Liver (tissue), 9 donors: Measurements from ENCODE around the gene ULK4. TPM values are rescaled to one million over a fixed set of nuclear protein-coding genes. Genes with fewer than 3 reads are reported as not detected.

ENCODE experiments used
- DNase-seq: peaks from one replicate; pipeline ENCODE4 v3.0.0-alpha.2; 2017; ENCODE audit warnings: low spot score
- H3K27ac ChIP-seq, 2 donors: one replicate each; pipeline ENCODE4 v1.7.0; 2013; ENCODE audit warnings: inconsistent platforms in 2 of 2, low read length in 2 of 2, control low read depth in 1 of 2, low read depth in 1 of 2, mild to moderate bottlenecking in 1 of 2
- H3K27me3 ChIP-seq, 4 donors: one replicate each; pipeline versions ENCODE4 v1.6.1 to v1.7.0; 2013; ENCODE audit warnings: low read length in 3 of 4, inconsistent platforms in 1 of 4, mild to moderate bottlenecking in 1 of 4, moderate library complexity in 1 of 4; ENCODE audit not compliant: control insufficient read depth in 4 of 4, insufficient read depth in 4 of 4
- H3K36me3 ChIP-seq, 4 donors: one replicate each; pipeline versions ENCODE4 v1.6.1 to v1.7.0; 2013; ENCODE audit warnings: low read length in 3 of 4, mild to moderate bottlenecking in 3 of 4, low read depth in 1 of 4, moderate library complexity in 1 of 4; ENCODE audit not compliant: control insufficient read depth in 4 of 4, insufficient read depth in 3 of 4
- H3K4me1 ChIP-seq, 4 donors: one replicate each; pipeline versions ENCODE4 v1.6.1 to v1.7.0; 2013; ENCODE audit warnings: low read length in 3 of 4, mild to moderate bottlenecking in 3 of 4, moderate library complexity in 1 of 4; ENCODE audit not compliant: control insufficient read depth in 4 of 4, insufficient read depth in 4 of 4
- H3K4me3 ChIP-seq, 3 donors: one replicate each; pipeline versions ENCODE4 v1.6.1 to v1.7.0; 2013; ENCODE audit warnings: low read length in 3 of 3, control low read depth in 1 of 3, low read depth in 1 of 3, mild to moderate bottlenecking in 1 of 3
- H3K9ac ChIP-seq, 2 donors: one replicate each; pipeline ENCODE4 v1.7.0; 2013; ENCODE audit warnings: low read length in 2 of 2, mild to moderate bottlenecking in 2 of 2, moderate library complexity in 2 of 2, control low read depth in 1 of 2, low read depth in 1 of 2
- H3K9me3 ChIP-seq, 4 donors: one replicate each; pipeline versions ENCODE4 v1.6.1 to v1.7.0; 2013; ENCODE audit warnings: low read length in 3 of 4; ENCODE audit not compliant: control insufficient read depth in 4 of 4
- ATF3 ChIP-seq: IDR thresholded peaks from 2 replicates; pipeline ENCODE4 v1.6.1; 2016; ENCODE audit warnings: antibody characterized with exemption
- CTCF ChIP-seq: fragments of 150-350 bp; IDR thresholded peaks from 2 replicates; pipeline ENCODE4 v1.5.1; 2017; ENCODE audit warnings: improper control_type of control experiment, low read depth, low read length; ENCODE audit not compliant: missing input control
- EGR1 ChIP-seq, 2 donors: IDR thresholded peaks; 2 replicates each; pipeline ENCODE4 v1.6.1; 2016 to 2018; ENCODE audit warnings: antibody characterized with exemption in 2 of 2, low read depth in 2 of 2
- FOXA1 ChIP-seq: IDR thresholded peaks from 2 replicates; pipeline ENCODE4 v1.6.1; 2016; ENCODE audit warnings: antibody characterized with exemption
- FOXA2 ChIP-seq: IDR thresholded peaks from 2 replicates; pipeline ENCODE4 v1.6.1; 2016; ENCODE audit warnings: antibody characterized with exemption
- HNF4A ChIP-seq, 2 donors: conservative IDR thresholded peaks; 2 replicates each; pipeline ENCODE4 v1.6.1; 2016; ENCODE audit warnings: antibody characterized with exemption in 2 of 2, mild to moderate bottlenecking in 2 of 2
- HNF4G ChIP-seq: IDR thresholded peaks from 2 replicates; pipeline ENCODE4 v1.6.1; 2016; ENCODE audit warnings: antibody characterized with exemption
- JUND ChIP-seq, 2 donors: IDR thresholded peaks; 2 replicates each; pipeline ENCODE4 v1.6.1; 2016; ENCODE audit warnings: antibody characterized with exemption in 2 of 2
- NR2F2 ChIP-seq: IDR thresholded peaks from 2 replicates; pipeline ENCODE4 v1.6.1; 2016; ENCODE audit warnings: antibody characterized with exemption
- RAD21 ChIP-seq, 2 donors: IDR thresholded peaks; 2 replicates each; pipeline ENCODE4 v1.6.1; 2016; ENCODE audit warnings: antibody characterized with exemption in 2 of 2, mild to moderate bottlenecking in 2 of 2
- RXRA ChIP-seq, 2 donors: IDR thresholded peaks; 2 replicates each; pipeline ENCODE4 v1.6.1; 2017 to 2018; ENCODE audit warnings: antibody characterized with exemption in 2 of 2, mild to moderate bottlenecking in 1 of 2
- SP1 ChIP-seq: IDR thresholded peaks from 2 replicates; pipeline ENCODE4 v1.6.1; 2018; ENCODE audit warnings: antibody characterized with exemption, mild to moderate bottlenecking
- TAF1 ChIP-seq: conservative IDR thresholded peaks from 2 replicates; pipeline ENCODE4 v1.6.1; 2016; ENCODE audit warnings: antibody characterized with exemption, mild to moderate bottlenecking
- YY1 ChIP-seq: IDR thresholded peaks from 2 replicates; pipeline ENCODE4 v1.6.1; 2016; ENCODE audit warnings: antibody characterized with exemption, mild to moderate bottlenecking
- WGBS: extraction: QIAGEN DNeasy Blood & Tissue Kit; methylation state at CpG from one replicate; pipeline ENCODE4 v1.1.7; 2013; 5-methylcytosine and 5-hydroxymethylcytosine counted together
- polyA plus RNA-seq, 2 donors: library from polyadenylated mRNA; stranded (reverse) in 1 of 2; unstranded in 1 of 2; fragments of 200-250 nt in 1 of 2; fragments of >200 nt in 1 of 2; fragmentation: Nextera tagmentation in 1 of 2; extraction: Ambion mirVana in 1 of 2; gene quantifications; one replicate each; pipeline versions ENCODE4 v1.2.1 to v1.2.3, GENCODE V29; 2013 to 2015
- total RNA-seq, 2 donors: library from RNA; depleted of rRNA; stranded (reverse); fragments of >200 nt; gene quantifications; one replicate each; pipeline ENCODE4 v1.2.3, GENCODE V29; 2014
- TF ChIP-seq, protein P1 (sequence below): IDR thresholded peaks from 2 replicates; pipeline ENCODE4 v1.6.1; 2016; ENCODE audit warnings: antibody characterized with exemption
- TF ChIP-seq, protein P2 (sequence below): IDR thresholded peaks from 2 replicates; pipeline ENCODE4 v1.6.1; 2016; ENCODE audit warnings: antibody characterized with exemption, mild to moderate bottlenecking
- donor health status: healthy.
- donor health status: healthy.
- donor health status: healthy.
- donor health status: healthy.
- donor health status: healthy.

Gene ULK4
- total and polyA plus RNA-seq, 4 donors: 1.1 to 11.5 (median 3.2) TPM

DNA sequence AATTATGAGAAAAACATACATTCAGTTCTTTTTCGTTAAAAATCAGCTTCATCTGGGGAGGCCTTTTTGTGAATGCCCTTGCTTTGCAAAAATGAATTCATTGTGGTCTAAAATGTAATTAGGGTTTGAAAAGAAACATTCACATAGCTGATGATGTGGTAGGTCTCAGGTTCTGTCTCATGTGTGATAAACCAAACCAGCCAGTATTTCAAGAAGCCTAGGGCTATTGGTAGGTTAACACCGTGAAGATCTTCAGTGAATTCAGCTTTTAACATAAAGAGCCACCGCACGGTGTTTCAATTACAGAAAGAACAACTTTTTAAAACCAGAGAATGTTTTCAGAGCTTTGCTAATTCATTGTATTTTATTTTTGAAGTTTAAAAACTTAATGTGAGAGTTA, 720.7 kb downstream of the ULK4 start:
- WGBS: 96% methylated on average over 4 of the region's 4 CpGs
- peaks cover 15 to 51% (median 40%) of the 10 kb centered on the region in 4 donors for H3K36me3 ChIP-seq

DNA sequence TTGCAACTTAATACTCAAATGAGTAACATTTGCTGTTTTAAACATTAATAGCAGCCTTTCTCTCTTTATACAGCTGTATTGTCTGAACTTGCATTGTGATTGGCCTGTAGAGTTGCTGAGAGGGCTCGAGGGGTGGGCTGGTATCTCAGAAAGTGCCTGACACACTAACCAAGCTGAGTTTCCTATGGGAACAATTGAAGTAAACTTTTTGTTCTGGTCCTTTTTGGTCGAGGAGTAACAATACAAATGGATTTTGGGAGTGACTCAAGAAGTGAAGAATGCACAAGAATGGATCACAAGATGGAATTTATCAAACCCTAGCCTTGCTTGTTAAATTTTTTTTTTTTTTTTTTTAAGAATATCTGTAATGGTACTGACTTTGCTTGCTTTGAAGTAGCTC, 722.3 kb downstream of the ULK4 start:
- no peak overlapping the region for H3K27ac ChIP-seq
- H3K9me3 ChIP-seq: no peaks in the 10 kb centered on the region
- H3K36me3 ChIP-seq: peaks cover 20 to 65% (median 53%) of the 10 kb centered on the region in 4 donors
- H3K9ac ChIP-seq: no peak overlapping the region
- whole genome bisulfite sequencing: 67% methylated on average over 2 of the region's 2 CpGs
- no peaks in the 10 kb centered on the region for H3K4me1 ChIP-seq
- no peak overlapping the region for H3K4me3 ChIP-seq
- no peaks in the 10 kb centered on the region for H3K27me3 ChIP-seq
- DNase-seq: no peak
- TF ChIP-seq NR2F2 (no peak), TAF1 (no peak), RAD21 (IDR thresholded peaks at IDR 0.05) (no peak), ATF3 (no peak), FOXA1 (no peak), HNF4A (conservative IDR thresholded peaks at IDR 0.05) (no peak), YY1 (no peak), CTCF (no peak)
- TF ChIP-seq, protein P1, sequence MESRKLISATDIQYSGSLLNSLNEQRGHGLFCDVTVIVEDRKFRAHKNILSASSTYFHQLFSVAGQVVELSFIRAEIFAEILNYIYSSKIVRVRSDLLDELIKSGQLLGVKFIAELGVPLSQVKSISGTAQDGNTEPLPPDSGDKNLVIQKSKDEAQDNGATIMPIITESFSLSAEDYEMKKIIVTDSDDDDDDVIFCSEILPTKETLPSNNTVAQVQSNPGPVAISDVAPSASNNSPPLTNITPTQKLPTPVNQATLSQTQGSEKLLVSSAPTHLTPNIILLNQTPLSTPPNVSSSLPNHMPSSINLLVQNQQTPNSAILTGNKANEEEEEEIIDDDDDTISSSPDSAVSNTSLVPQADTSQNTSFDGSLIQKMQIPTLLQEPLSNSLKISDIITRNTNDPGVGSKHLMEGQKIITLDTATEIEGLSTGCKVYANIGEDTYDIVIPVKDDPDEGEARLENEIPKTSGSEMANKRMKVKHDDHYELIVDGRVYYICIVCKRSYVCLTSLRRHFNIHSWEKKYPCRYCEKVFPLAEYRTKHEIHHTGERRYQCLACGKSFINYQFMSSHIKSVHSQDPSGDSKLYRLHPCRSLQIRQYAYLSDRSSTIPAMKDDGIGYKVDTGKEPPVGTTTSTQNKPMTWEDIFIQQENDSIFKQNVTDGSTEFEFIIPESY: no peak

More for the DNA sequence above, 720.7 kb downstream of the ULK4 start:
- Histone ChIP-seq H3K9me3 (no peaks in the 10 kb centered on the region), H3K27ac (no peak overlapping the region), H3K4me3 (no peak overlapping the region), H3K9ac (no peak overlapping the region), H3K27me3 (no peaks in the 10 kb centered on the region), H3K4me1 (no peaks in the 10 kb centered on the region)
- TF ChIP-seq FOXA1: no peak
- TF ChIP-seq HNF4G: no peak
- no peak for TF ChIP-seq JUND (IDR thresholded peaks at IDR 0.05)
- TF ChIP-seq, protein P2, sequence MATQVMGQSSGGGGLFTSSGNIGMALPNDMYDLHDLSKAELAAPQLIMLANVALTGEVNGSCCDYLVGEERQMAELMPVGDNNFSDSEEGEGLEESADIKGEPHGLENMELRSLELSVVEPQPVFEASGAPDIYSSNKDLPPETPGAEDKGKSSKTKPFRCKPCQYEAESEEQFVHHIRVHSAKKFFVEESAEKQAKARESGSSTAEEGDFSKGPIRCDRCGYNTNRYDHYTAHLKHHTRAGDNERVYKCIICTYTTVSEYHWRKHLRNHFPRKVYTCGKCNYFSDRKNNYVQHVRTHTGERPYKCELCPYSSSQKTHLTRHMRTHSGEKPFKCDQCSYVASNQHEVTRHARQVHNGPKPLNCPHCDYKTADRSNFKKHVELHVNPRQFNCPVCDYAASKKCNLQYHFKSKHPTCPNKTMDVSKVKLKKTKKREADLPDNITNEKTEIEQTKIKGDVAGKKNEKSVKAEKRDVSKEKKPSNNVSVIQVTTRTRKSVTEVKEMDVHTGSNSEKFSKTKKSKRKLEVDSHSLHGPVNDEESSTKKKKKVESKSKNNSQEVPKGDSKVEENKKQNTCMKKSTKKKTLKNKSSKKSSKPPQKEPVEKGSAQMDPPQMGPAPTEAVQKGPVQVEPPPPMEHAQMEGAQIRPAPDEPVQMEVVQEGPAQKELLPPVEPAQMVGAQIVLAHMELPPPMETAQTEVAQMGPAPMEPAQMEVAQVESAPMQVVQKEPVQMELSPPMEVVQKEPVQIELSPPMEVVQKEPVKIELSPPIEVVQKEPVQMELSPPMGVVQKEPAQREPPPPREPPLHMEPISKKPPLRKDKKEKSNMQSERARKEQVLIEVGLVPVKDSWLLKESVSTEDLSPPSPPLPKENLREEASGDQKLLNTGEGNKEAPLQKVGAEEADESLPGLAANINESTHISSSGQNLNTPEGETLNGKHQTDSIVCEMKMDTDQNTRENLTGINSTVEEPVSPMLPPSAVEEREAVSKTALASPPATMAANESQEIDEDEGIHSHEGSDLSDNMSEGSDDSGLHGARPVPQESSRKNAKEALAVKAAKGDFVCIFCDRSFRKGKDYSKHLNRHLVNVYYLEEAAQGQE: no peak
- TF ChIP-seq RAD21 (IDR thresholded peaks at IDR 0.05): no peak
- TF ChIP-seq HNF4A (conservative IDR thresholded peaks at IDR 0.05): no peak
- TF ChIP-seq SP1: no peak
- TF ChIP-seq RXRA (IDR thresholded peaks at IDR 0.05): no peak
- TF ChIP-seq CTCF: no peak
- no peak for TF ChIP-seq EGR1 (IDR thresholded peaks at IDR 0.05; ENCODE audit: low read depth in 2 of 2)
- TF ChIP-seq, protein P1: no peak
- TF ChIP-seq FOXA2: no peak
- DNase-seq: no peak
